CD14-positive monocyte (primary cell): Measurements from ENCODE around the gene GPC6. TPM values are rescaled to one million over a fixed set of nuclear protein-coding genes. Genes with fewer than 3 reads are reported as not detected.

Source experiments
- DNase-seq, 3 donors: peaks; one replicate each; pipeline ENCODE4 v3.0.0-alpha.2; 2011 to 2022
- H2AFZ ChIP-seq: 2 replicates; pipeline ENCODE4 v1.6.0; 2012; ENCODE audit warnings: mild to moderate bottlenecking, low read depth, low read length, inconsistent platforms; ENCODE audit not compliant: insufficient read depth, poor library complexity, severe bottlenecking
- H3K27ac ChIP-seq, 2 donors: 1 replicate in 1 of 2; 2 replicates in 1 of 2; pipeline ENCODE4 v1.5.1; 2012 to 2013; ENCODE audit warnings: low read length in 2 of 2, control low read depth in 1 of 2, inconsistent platforms in 1 of 2, low read depth in 1 of 2, mild to moderate bottlenecking in 1 of 2
- H3K27me3 ChIP-seq, 2 donors: one replicate each; pipeline versions ENCODE4 v1.6.0 to v1.6.1; 2011 to 2013; ENCODE audit warnings: low read length in 2 of 2; ENCODE audit not compliant: control insufficient read depth in 2 of 2, insufficient read depth in 2 of 2
- H3K36me3 ChIP-seq, 2 donors: replicated peaks in 1 of 2; 1 replicate in 1 of 2; 2 replicates in 1 of 2; pipeline versions ENCODE4 v1.5.1 to v1.6.1; 2012 to 2013; ENCODE audit warnings: low read length in 2 of 2, control low read depth in 1 of 2, inconsistent platforms in 1 of 2, mild to moderate bottlenecking in 1 of 2; ENCODE audit not compliant: insufficient read depth in 2 of 2, control insufficient read depth in 1 of 2
- H3K4me1 ChIP-seq, 2 donors: 1 replicate in 1 of 2; 2 replicates in 1 of 2; pipeline versions ENCODE4 v1.5.1 to v1.6.1; 2012 to 2013; ENCODE audit warnings: low read length in 2 of 2, control low read depth in 1 of 2, inconsistent platforms in 1 of 2, mild to moderate bottlenecking in 1 of 2, moderate library complexity in 1 of 2; ENCODE audit not compliant: insufficient read depth in 2 of 2, control insufficient read depth in 1 of 2
- H3K4me2 ChIP-seq: replicated peaks from 2 replicates; pipeline ENCODE3; 2012; ENCODE audit warnings: low read length, moderate library complexity, mild to moderate bottlenecking; ENCODE audit not compliant: poor library complexity, severe bottlenecking; ENCODE audit errors: extremely low read depth
- H3K4me3 ChIP-seq, 3 experiments: fragments of 200-600 bp in 1 of 3; sonication (generic) in 1 of 3; replicated peaks in 1 of 3; 1 replicate in 2 of 3; 2 replicates in 1 of 3; pipeline ENCODE4 v1.5.1; 2011 to 2013; ENCODE audit warnings: low read length in 3 of 3, mild to moderate bottlenecking in 3 of 3, control low read depth in 2 of 3, low read depth in 2 of 3, inconsistent platforms in 1 of 3, moderate library complexity in 1 of 3
- H3K79me2 ChIP-seq: 2 replicates; pipeline ENCODE4 v1.6.0; 2012; ENCODE audit warnings: mild to moderate bottlenecking, control low read depth, inconsistent platforms, low read length, moderate library complexity; ENCODE audit not compliant: insufficient read depth
- H3K9ac ChIP-seq: 2 replicates; pipeline ENCODE4 v1.6.0; 2017; ENCODE audit warnings: low read length, mild to moderate bottlenecking; ENCODE audit not compliant: insufficient read depth, poor library complexity, severe bottlenecking
- H3K9me3 ChIP-seq, 2 donors: replicated peaks in 1 of 2; 1 replicate in 1 of 2; 2 replicates in 1 of 2; pipeline versions ENCODE4 v1.5.1 to v1.6.1; 2012 to 2013; ENCODE audit warnings: low read length in 2 of 2, control low read depth in 1 of 2; ENCODE audit not compliant: control insufficient read depth in 1 of 2, insufficient read depth in 1 of 2
- H4K20me1 ChIP-seq: 2 replicates; pipeline ENCODE4 v1.6.0; 2012; ENCODE audit warnings: mild to moderate bottlenecking, low read length, control low read depth, moderate library complexity; ENCODE audit not compliant: insufficient read depth
- H3K27ac Mint-ChIP-seq, 7 donors: one replicate each; pipeline ENCODE4 v1.8.0; 2020; ENCODE audit warnings: mild to moderate bottlenecking in 7 of 7, mixed read lengths in 7 of 7, moderate library complexity in 6 of 7, inconsistent platforms in 2 of 7
- H3K27me3 Mint-ChIP-seq, 3 donors: one replicate each; pipeline ENCODE4 v1.8.0; 2021 to 2022; ENCODE audit warnings: low read depth in 3 of 3, mild to moderate bottlenecking in 3 of 3, mixed read lengths in 3 of 3, moderate library complexity in 3 of 3, inconsistent platforms in 1 of 3
- H3K36me3 Mint-ChIP-seq, 2 donors: one replicate each; pipeline ENCODE4 v1.8.0; 2020; ENCODE audit warnings: mixed read lengths in 2 of 2, inconsistent platforms in 1 of 2, mild to moderate bottlenecking in 1 of 2
- H3K4me1 Mint-ChIP-seq: one replicate; pipeline ENCODE4 v1.8.0; 2020; ENCODE audit warnings: mild to moderate bottlenecking, mixed read lengths
- H3K4me3 Mint-ChIP-seq, 2 donors: one replicate each; pipeline ENCODE4 v1.8.0; 2020; ENCODE audit warnings: mild to moderate bottlenecking in 2 of 2, mixed read lengths in 2 of 2, moderate library complexity in 1 of 2
- H3K9me3 Mint-ChIP-seq, 7 donors: one replicate each; pipeline ENCODE4 v1.8.0; 2020 to 2022; ENCODE audit warnings: mixed read lengths in 7 of 7, mild to moderate bottlenecking in 6 of 7, moderate library complexity in 6 of 7, inconsistent platforms in 2 of 7
- WGBS: methylation state at CpG from one replicate; pipeline ENCODE4 v1.1.5; 2013; ENCODE audit warnings: missing lambda C conversion rate; ENCODE audit not compliant: insufficient coverage; 5-methylcytosine and 5-hydroxymethylcytosine counted together
- intact Hi-C, 2 donors: fragments of 100-400 bp; cut with micrococcal nuclease; formaldehyde crosslinking; loops; one replicate each; pipeline versions ENCODE4 v1.15.0 to v1.15.1; 2023
- polyA plus RNA-seq, 3 donors: library from polyadenylated mRNA; depleted of rRNA in 1 of 3; unstranded in 2 of 3; stranded (reverse) in 1 of 3; fragments of 300-500 nt in 2 of 3; fragments of >200 nt in 1 of 3; fragmentation: Illumina TruSeq in 2 of 3; gene quantifications; 1 replicate in 2 of 3; 2 replicates in 1 of 3; pipeline ENCODE4 v1.2.3, GENCODE V29; 2012 to 2021
- TF ChIP-seq, protein P1 (sequence below): fragments of 200-600 bp; IDR thresholded peaks from one replicate; pipeline ENCODE4 v1.8.0; 2022; ENCODE audit warnings: antibody characterized with exemption, mild to moderate bottlenecking

GPC6 gene
- polyA plus RNA-seq, 3 donors: not detected

GRCh38 chr13:93290503-93290902 lies 63.9 kb downstream of the GPC6 start:
- H3K9ac ChIP-seq: no peak overlapping the region
- H2AFZ ChIP-seq: no peak overlapping the region
- H4K20me1 ChIP-seq: no peaks in the 10 kb centered on the region
- H3K27ac Mint-ChIP-seq: no peak overlapping the region
- no peak overlapping the region for H3K4me2 ChIP-seq
- no peaks in the 10 kb centered on the region for H3K79me2 ChIP-seq
- no peak overlapping the region for H3K4me3 Mint-ChIP-seq
- no peaks in the 10 kb centered on the region for H3K36me3 Mint-ChIP-seq
- intact Hi-C loops: no loop called here
- H3K4me1 ChIP-seq: no peaks in the 10 kb centered on the region
- TF ChIP-seq, protein P1, sequence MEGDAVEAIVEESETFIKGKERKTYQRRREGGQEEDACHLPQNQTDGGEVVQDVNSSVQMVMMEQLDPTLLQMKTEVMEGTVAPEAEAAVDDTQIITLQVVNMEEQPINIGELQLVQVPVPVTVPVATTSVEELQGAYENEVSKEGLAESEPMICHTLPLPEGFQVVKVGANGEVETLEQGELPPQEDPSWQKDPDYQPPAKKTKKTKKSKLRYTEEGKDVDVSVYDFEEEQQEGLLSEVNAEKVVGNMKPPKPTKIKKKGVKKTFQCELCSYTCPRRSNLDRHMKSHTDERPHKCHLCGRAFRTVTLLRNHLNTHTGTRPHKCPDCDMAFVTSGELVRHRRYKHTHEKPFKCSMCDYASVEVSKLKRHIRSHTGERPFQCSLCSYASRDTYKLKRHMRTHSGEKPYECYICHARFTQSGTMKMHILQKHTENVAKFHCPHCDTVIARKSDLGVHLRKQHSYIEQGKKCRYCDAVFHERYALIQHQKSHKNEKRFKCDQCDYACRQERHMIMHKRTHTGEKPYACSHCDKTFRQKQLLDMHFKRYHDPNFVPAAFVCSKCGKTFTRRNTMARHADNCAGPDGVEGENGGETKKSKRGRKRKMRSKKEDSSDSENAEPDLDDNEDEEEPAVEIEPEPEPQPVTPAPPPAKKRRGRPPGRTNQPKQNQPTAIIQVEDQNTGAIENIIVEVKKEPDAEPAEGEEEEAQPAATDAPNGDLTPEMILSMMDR: no peak
- H3K9me3 Mint-ChIP-seq: peaks cover 0 to 8% (median 5%) of the 10 kb centered on the region in 7 donors
- H3K4me3 ChIP-seq: no peak overlapping the region
- peaks cover 0 to 1% of the 10 kb centered on the region in 2 donors for H3K9me3 ChIP-seq
- H3K27ac ChIP-seq: no peak overlapping the region
- peaks cover 0 to 3% (median 0%) of the 10 kb centered on the region in 3 donors for H3K27me3 Mint-ChIP-seq
- no peaks in the 10 kb centered on the region for H3K27me3 ChIP-seq
- H3K36me3 ChIP-seq: no peaks in the 10 kb centered on the region
- no peaks in the 10 kb centered on the region for H3K4me1 Mint-ChIP-seq
- DNase-seq: no peak

GRCh38 chr13:93292366-93292765 lies 65.8 kb downstream of the GPC6 start:
- TF ChIP-seq, protein P1: no peak
- Histone ChIP-seq H3K4me1 (no peaks in the 10 kb centered on the region), H3K27me3 (no peaks in the 10 kb centered on the region), H3K36me3 (no peaks in the 10 kb centered on the region), H3K27ac (no peak overlapping the region), H3K9me3 (peaks cover 9 to 10% of the 10 kb centered on the region in 2 donors), H4K20me1 (no peaks in the 10 kb centered on the region), H2AFZ (no peak overlapping the region), H3K79me2 (no peaks in the 10 kb centered on the region), H3K9ac (no peak overlapping the region), H3K4me2 (no peak overlapping the region), H3K4me3 (no peak overlapping the region)
- no peaks in the 10 kb centered on the region for H3K36me3 Mint-ChIP-seq
- no CpG with 5 or more reads among the region's 1 CpG for WGBS
- intact Hi-C loops: no loop called here
- H3K27me3 Mint-ChIP-seq: peaks cover 0 to 3% (median 2%) of the 10 kb centered on the region in 3 donors
- no peaks in the 10 kb centered on the region for H3K4me1 Mint-ChIP-seq
- DNase-seq: no peak
- no peak overlapping the region for H3K27ac Mint-ChIP-seq
- no peak overlapping the region for H3K4me3 Mint-ChIP-seq
- H3K9me3 Mint-ChIP-seq: peaks cover 0 to 19% (median 9%) of the 10 kb centered on the region in 7 donors
